CD14-positive monocyte (primary cell): ENCODE results near the gene PTPN7. TPM values are rescaled to one million over a fixed set of nuclear protein-coding genes. Genes with fewer than 3 reads are reported as not detected.
A peak's percentile ranks its signal among the peaks of the same experiment; 100 is the strongest.

Experiments
- DNase-seq, 3 donors: peaks; one replicate each; pipeline ENCODE4 v3.0.0-alpha.2; 2011 to 2022
- H2AFZ ChIP-seq: 2 replicates; pipeline ENCODE4 v1.6.0; 2012; ENCODE audit warnings: mild to moderate bottlenecking, low read depth, low read length, inconsistent platforms; ENCODE audit not compliant: insufficient read depth, poor library complexity, severe bottlenecking
- H3K27ac ChIP-seq, 2 donors: 1 replicate in 1 of 2; 2 replicates in 1 of 2; pipeline ENCODE4 v1.5.1; 2012 to 2013; ENCODE audit warnings: low read length in 2 of 2, control low read depth in 1 of 2, inconsistent platforms in 1 of 2, low read depth in 1 of 2, mild to moderate bottlenecking in 1 of 2
- H3K27me3 ChIP-seq, 2 donors: one replicate each; pipeline versions ENCODE4 v1.6.0 to v1.6.1; 2011 to 2013; ENCODE audit warnings: low read length in 2 of 2; ENCODE audit not compliant: control insufficient read depth in 2 of 2, insufficient read depth in 2 of 2
- H3K36me3 ChIP-seq, 2 donors: replicated peaks in 1 of 2; 1 replicate in 1 of 2; 2 replicates in 1 of 2; pipeline versions ENCODE4 v1.5.1 to v1.6.1; 2012 to 2013; ENCODE audit warnings: low read length in 2 of 2, control low read depth in 1 of 2, inconsistent platforms in 1 of 2, mild to moderate bottlenecking in 1 of 2; ENCODE audit not compliant: insufficient read depth in 2 of 2, control insufficient read depth in 1 of 2
- H3K4me1 ChIP-seq, 2 donors: 1 replicate in 1 of 2; 2 replicates in 1 of 2; pipeline versions ENCODE4 v1.5.1 to v1.6.1; 2012 to 2013; ENCODE audit warnings: low read length in 2 of 2, control low read depth in 1 of 2, inconsistent platforms in 1 of 2, mild to moderate bottlenecking in 1 of 2, moderate library complexity in 1 of 2; ENCODE audit not compliant: insufficient read depth in 2 of 2, control insufficient read depth in 1 of 2
- H3K4me2 ChIP-seq: replicated peaks from 2 replicates; pipeline ENCODE3; 2012; ENCODE audit warnings: low read length, moderate library complexity, mild to moderate bottlenecking; ENCODE audit not compliant: poor library complexity, severe bottlenecking; ENCODE audit errors: extremely low read depth
- H3K4me3 ChIP-seq, 3 experiments: fragments of 200-600 bp in 1 of 3; sonication (generic) in 1 of 3; replicated peaks in 1 of 3; 1 replicate in 2 of 3; 2 replicates in 1 of 3; pipeline ENCODE4 v1.5.1; 2011 to 2013; ENCODE audit warnings: low read length in 3 of 3, mild to moderate bottlenecking in 3 of 3, control low read depth in 2 of 3, low read depth in 2 of 3, inconsistent platforms in 1 of 3, moderate library complexity in 1 of 3
- H3K79me2 ChIP-seq: 2 replicates; pipeline ENCODE4 v1.6.0; 2012; ENCODE audit warnings: mild to moderate bottlenecking, control low read depth, inconsistent platforms, low read length, moderate library complexity; ENCODE audit not compliant: insufficient read depth
- H3K9ac ChIP-seq: 2 replicates; pipeline ENCODE4 v1.6.0; 2017; ENCODE audit warnings: low read length, mild to moderate bottlenecking; ENCODE audit not compliant: insufficient read depth, poor library complexity, severe bottlenecking
- H3K9me3 ChIP-seq, 2 donors: replicated peaks in 1 of 2; 1 replicate in 1 of 2; 2 replicates in 1 of 2; pipeline versions ENCODE4 v1.5.1 to v1.6.1; 2012 to 2013; ENCODE audit warnings: low read length in 2 of 2, control low read depth in 1 of 2; ENCODE audit not compliant: control insufficient read depth in 1 of 2, insufficient read depth in 1 of 2
- H4K20me1 ChIP-seq: 2 replicates; pipeline ENCODE4 v1.6.0; 2012; ENCODE audit warnings: mild to moderate bottlenecking, low read length, control low read depth, moderate library complexity; ENCODE audit not compliant: insufficient read depth
- H3K27ac Mint-ChIP-seq, 7 donors: one replicate each; pipeline ENCODE4 v1.8.0; 2020; ENCODE audit warnings: mild to moderate bottlenecking in 7 of 7, mixed read lengths in 7 of 7, moderate library complexity in 6 of 7, inconsistent platforms in 2 of 7
- H3K27me3 Mint-ChIP-seq, 3 donors: one replicate each; pipeline ENCODE4 v1.8.0; 2021 to 2022; ENCODE audit warnings: low read depth in 3 of 3, mild to moderate bottlenecking in 3 of 3, mixed read lengths in 3 of 3, moderate library complexity in 3 of 3, inconsistent platforms in 1 of 3
- H3K36me3 Mint-ChIP-seq, 2 donors: one replicate each; pipeline ENCODE4 v1.8.0; 2020; ENCODE audit warnings: mixed read lengths in 2 of 2, inconsistent platforms in 1 of 2, mild to moderate bottlenecking in 1 of 2
- H3K4me1 Mint-ChIP-seq: one replicate; pipeline ENCODE4 v1.8.0; 2020; ENCODE audit warnings: mild to moderate bottlenecking, mixed read lengths
- H3K4me3 Mint-ChIP-seq, 2 donors: one replicate each; pipeline ENCODE4 v1.8.0; 2020; ENCODE audit warnings: mild to moderate bottlenecking in 2 of 2, mixed read lengths in 2 of 2, moderate library complexity in 1 of 2
- H3K9me3 Mint-ChIP-seq, 7 donors: one replicate each; pipeline ENCODE4 v1.8.0; 2020 to 2022; ENCODE audit warnings: mixed read lengths in 7 of 7, mild to moderate bottlenecking in 6 of 7, moderate library complexity in 6 of 7, inconsistent platforms in 2 of 7
- CTCF ChIP-seq: fragments of 200-600 bp; IDR thresholded peaks from one replicate; pipeline ENCODE4 v1.8.0; 2022; ENCODE audit warnings: antibody characterized with exemption, mild to moderate bottlenecking
- WGBS: methylation state at CpG from one replicate; pipeline ENCODE4 v1.1.5; 2013; ENCODE audit warnings: missing lambda C conversion rate; ENCODE audit not compliant: insufficient coverage; 5-methylcytosine and 5-hydroxymethylcytosine counted together
- intact Hi-C, 2 donors: fragments of 100-400 bp; cut with micrococcal nuclease; formaldehyde crosslinking; loops; one replicate each; pipeline versions ENCODE4 v1.15.0 to v1.15.1; 2023
- polyA plus RNA-seq, 3 donors: library from polyadenylated mRNA; depleted of rRNA in 1 of 3; unstranded in 2 of 3; stranded (reverse) in 1 of 3; fragments of 300-500 nt in 2 of 3; fragments of >200 nt in 1 of 3; fragmentation: Illumina TruSeq in 2 of 3; gene quantifications; 1 replicate in 2 of 3; 2 replicates in 1 of 3; pipeline ENCODE4 v1.2.3, GENCODE V29; 2012 to 2021

The PTPN7 gene
- polyA plus RNA-seq, 3 donors, result 4.0 to 18.8 (median 8.3) TPM

GRCh38 chr1:202153284-202153683 is 7.1 kb downstream of the PTPN7 start:
- TF ChIP-seq CTCF, result no peak
- Histone ChIP-seq H3K4me2 (no peak overlapping the region), H3K36me3 (peaks cover 40 to 71% of the 10 kb centered on the region in 2 donors), H2AFZ (no peak overlapping the region), H3K4me1 (peaks cover 9 to 19% of the 10 kb centered on the region in 2 donors), H3K79me2 (peaks cover 37% of the 10 kb centered on the region), H3K4me3 (no peak overlapping the region), H3K9me3 (no peaks in the 10 kb centered on the region), H4K20me1 (no peaks in the 10 kb centered on the region), H3K27me3 (no peaks in the 10 kb centered on the region), H3K27ac (no peak overlapping the region), H3K9ac (no peak overlapping the region)
- peak overlapping the region in 3 of 7 donors; percentile 12 to 62 (median 21) for H3K27ac Mint-ChIP-seq
- H3K36me3 Mint-ChIP-seq, result peaks cover 39 to 81% of the 10 kb centered on the region in 2 donors
- no peaks in the 10 kb centered on the region for H3K9me3 Mint-ChIP-seq
- intact Hi-C loops, result no loop called here
- peaks cover 29% of the 10 kb centered on the region for H3K4me1 Mint-ChIP-seq
- WGBS, result 100% methylated on average over 2 of the region's 4 CpGs
- DNase-seq, result no peak
- no peaks in the 10 kb centered on the region for H3K27me3 Mint-ChIP-seq
- H3K4me3 Mint-ChIP-seq, result no peak overlapping the region

- no peak overlapping the region for H2AFZ ChIP-seq
- H3K9me3 ChIP-seq, result no peaks in the 10 kb centered on the region
- no peak overlapping the region for H3K27ac ChIP-seq
- Mint-ChIP-seq H3K36me3 (peaks cover 44 to 86% of the 10 kb centered on the region in 2 donors), H3K4me3 (no peak overlapping the region), H3K4me1 (peaks cover 20% of the 10 kb centered on the region), H3K27ac (peak overlapping the region in 3 of 7 donors; percentile 11 to 58 (median 54)), H3K27me3 (no peaks in the 10 kb centered on the region), H3K9me3 (no peaks in the 10 kb centered on the region)
- intact Hi-C loops, result no loop called here
- no peak overlapping the region for H3K9ac ChIP-seq
- no peaks in the 10 kb centered on the region for H4K20me1 ChIP-seq
- peaks cover 28% of the 10 kb centered on the region for H3K79me2 ChIP-seq
- peaks cover 9 to 14% of the 10 kb centered on the region in 2 donors for H3K4me1 ChIP-seq
- 89% methylated on average over 8 of the region's 10 CpGs for WGBS
- H3K27me3 ChIP-seq, result no peaks in the 10 kb centered on the region
- peaks cover 42 to 80% of the 10 kb centered on the region in 2 donors for H3K36me3 ChIP-seq
- no peak overlapping the region for H3K4me3 ChIP-seq
- TF ChIP-seq CTCF, result no peak
- H3K4me2 ChIP-seq, result no peak overlapping the region
- DNase-seq, result no peak
These were observed 8.0 kb downstream of the PTPN7 start for GRCh38 chr1:202152399-202152798.
